Measurements from ENCODE around the gene CENPX. TPM values are rescaled to one million over a fixed set of nuclear protein-coding genes. Genes with fewer than 3 reads are reported as not detected.

CENPX gene
- polyA plus RNA-seq, 2 donors = 86.8 to 117 TPM

DNA sequence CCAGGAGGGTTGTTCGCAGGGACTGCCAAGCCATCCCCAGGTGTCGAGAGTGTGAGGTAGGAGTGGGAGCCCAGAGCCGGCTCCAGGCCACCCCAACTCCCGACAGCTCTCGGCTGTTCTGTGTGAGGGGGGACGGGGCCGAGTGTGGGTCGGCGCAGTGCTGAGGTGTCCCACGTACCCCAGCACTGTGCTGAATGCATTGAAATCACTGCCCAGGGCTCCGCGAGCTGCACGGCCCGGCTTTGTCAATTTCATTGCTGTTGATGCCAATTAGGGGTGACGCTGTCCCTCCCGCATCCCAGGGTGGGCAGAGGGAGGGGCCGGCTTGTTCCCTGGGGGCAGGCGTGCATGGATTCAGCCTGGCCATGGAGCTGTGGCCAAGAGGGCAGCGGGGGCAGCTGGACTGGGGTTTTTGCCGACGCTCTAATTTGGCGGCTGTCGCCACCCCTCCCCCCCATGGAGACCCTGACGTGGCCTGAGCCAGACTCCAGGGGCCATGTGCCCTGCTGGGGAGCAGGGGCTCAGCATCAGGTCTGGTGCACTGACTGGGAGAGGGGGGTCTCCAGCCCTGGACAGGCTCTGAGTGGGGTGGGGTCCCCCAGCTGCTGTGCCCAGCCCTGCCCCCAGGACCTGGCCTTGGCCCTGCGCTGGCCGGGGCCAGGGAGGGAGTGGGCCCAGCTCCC is 14.3 kb downstream of the CENPX start:
- WGBS, 2 donors = 85 to 88% methylated on average over 26 of the region's 26 CpGs
- Histone ChIP-seq H3K27ac (ENCODE audit: low read depth in 2 of 2, low read length in 1 of 2) (no peak overlapping the region), H3K4me3 (ENCODE audit: low read depth in 1 of 2, low read length in 2 of 2) (no peak overlapping the region), H3K4me1 (ENCODE audit: control insufficient read depth in 2 of 2, insufficient read depth in 2 of 2, low read length in 1 of 2) (peaks cover 0 to 20% of the 10 kb centered on the region in 2 donors), H3K9me3 (ENCODE audit: control insufficient read depth in 2 of 2, insufficient read depth in 1 of 2, low read depth in 1 of 2, low read length in 1 of 2) (no peaks in the 10 kb centered on the region), H3K36me3 (ENCODE audit: control insufficient read depth in 2 of 2, insufficient read depth in 2 of 2, low read length in 1 of 2) (peaks cover 0 to 7% of the 10 kb centered on the region in 2 donors), H3K27me3 (ENCODE audit: control insufficient read depth in 1 of 2, insufficient read depth in 2 of 2, low read length in 2 of 2) (no peaks in the 10 kb centered on the region)

DNA sequence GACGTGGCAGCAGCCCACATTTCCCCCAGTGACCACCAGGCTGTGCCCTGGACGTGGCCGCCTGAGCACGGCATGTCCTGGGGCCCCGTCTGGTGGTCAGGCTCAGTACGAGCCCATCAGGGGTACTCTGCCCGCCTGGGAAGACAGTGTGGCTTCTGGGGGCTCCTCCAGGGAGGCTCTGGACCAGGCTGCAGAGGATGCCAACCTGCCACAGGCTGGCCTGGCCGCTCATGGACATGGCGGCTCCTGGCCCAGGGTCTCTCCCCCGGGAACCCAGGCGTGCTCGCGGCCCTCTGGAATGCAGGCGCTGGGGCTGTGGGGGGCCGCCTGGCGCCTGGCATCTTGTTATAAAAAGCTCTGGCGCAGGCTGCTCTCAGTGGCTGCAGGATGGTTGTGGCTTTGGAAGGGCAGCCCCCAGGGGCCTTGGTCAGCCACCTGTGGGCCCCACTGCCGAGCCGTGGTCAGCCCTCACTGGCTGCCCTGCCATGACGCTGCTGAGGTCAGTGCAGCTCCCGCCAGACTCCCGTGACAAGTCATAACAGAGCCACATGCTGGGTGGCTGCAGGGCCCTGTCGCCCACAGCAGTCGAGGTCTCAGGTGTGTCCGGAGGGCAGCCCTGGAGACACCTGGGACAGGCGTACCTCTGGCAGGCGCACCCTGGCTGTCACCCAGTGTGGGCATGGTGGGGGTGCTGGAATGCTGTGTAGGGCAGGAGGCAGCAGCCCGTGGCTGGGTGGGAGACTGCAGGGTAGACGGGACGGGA is 15.0 kb downstream of the CENPX start:
- no peak overlapping the region for H3K27ac ChIP-seq (ENCODE audit: low read depth in 2 of 2, low read length in 1 of 2)
- no peak overlapping the region for H3K4me3 ChIP-seq (ENCODE audit: low read depth in 1 of 2, low read length in 2 of 2)
- H3K4me1 ChIP-seq (ENCODE audit: control insufficient read depth in 2 of 2, insufficient read depth in 2 of 2, low read length in 1 of 2) = peaks cover 0 to 19% of the 10 kb centered on the region in 2 donors
- WGBS, 2 donors = 83 to 84% methylated on average over 30 of the region's 30 CpGs
- peaks cover 0 to 7% of the 10 kb centered on the region in 2 donors for H3K36me3 ChIP-seq (ENCODE audit: control insufficient read depth in 2 of 2, insufficient read depth in 2 of 2, low read length in 1 of 2)
- no peaks in the 10 kb centered on the region for H3K27me3 ChIP-seq (ENCODE audit: control insufficient read depth in 1 of 2, insufficient read depth in 2 of 2, low read length in 2 of 2)
- H3K9me3 ChIP-seq (ENCODE audit: control insufficient read depth in 2 of 2, insufficient read depth in 1 of 2, low read depth in 1 of 2, low read length in 1 of 2) = no peaks in the 10 kb centered on the region

DNA sequence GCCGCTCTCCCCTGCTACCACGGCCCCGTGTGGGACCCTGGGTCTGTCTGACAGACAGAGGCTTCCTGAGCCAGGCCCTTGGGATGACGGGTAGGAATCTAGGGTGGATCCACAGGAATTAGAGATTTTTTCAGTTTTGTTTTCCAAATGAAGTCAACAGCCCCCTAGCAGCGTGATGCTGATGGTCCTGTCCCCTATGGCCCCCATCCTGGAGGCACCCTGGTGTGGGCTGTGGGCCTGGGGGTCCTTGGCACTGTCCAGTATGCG is 15.5 kb downstream of the CENPX start:
- no peak overlapping the region for H3K4me3 ChIP-seq (ENCODE audit: low read depth in 1 of 2, low read length in 2 of 2)
- no peak overlapping the region for H3K27ac ChIP-seq (ENCODE audit: low read depth in 2 of 2, low read length in 1 of 2)
- H3K27me3 ChIP-seq (ENCODE audit: control insufficient read depth in 1 of 2, insufficient read depth in 2 of 2, low read length in 2 of 2) = no peaks in the 10 kb centered on the region
- H3K36me3 ChIP-seq (ENCODE audit: control insufficient read depth in 2 of 2, insufficient read depth in 2 of 2, low read length in 1 of 2) = peaks cover 0 to 7% of the 10 kb centered on the region in 2 donors
- 75 to 81% methylated on average over 6 of the region's 6 CpGs for WGBS, 2 donors
- H3K9me3 ChIP-seq (ENCODE audit: control insufficient read depth in 2 of 2, insufficient read depth in 1 of 2, low read depth in 1 of 2, low read length in 1 of 2) = no peaks in the 10 kb centered on the region
- peaks cover 0 to 19% of the 10 kb centered on the region in 2 donors for H3K4me1 ChIP-seq (ENCODE audit: control insufficient read depth in 2 of 2, insufficient read depth in 2 of 2, low read length in 1 of 2)

DNA sequence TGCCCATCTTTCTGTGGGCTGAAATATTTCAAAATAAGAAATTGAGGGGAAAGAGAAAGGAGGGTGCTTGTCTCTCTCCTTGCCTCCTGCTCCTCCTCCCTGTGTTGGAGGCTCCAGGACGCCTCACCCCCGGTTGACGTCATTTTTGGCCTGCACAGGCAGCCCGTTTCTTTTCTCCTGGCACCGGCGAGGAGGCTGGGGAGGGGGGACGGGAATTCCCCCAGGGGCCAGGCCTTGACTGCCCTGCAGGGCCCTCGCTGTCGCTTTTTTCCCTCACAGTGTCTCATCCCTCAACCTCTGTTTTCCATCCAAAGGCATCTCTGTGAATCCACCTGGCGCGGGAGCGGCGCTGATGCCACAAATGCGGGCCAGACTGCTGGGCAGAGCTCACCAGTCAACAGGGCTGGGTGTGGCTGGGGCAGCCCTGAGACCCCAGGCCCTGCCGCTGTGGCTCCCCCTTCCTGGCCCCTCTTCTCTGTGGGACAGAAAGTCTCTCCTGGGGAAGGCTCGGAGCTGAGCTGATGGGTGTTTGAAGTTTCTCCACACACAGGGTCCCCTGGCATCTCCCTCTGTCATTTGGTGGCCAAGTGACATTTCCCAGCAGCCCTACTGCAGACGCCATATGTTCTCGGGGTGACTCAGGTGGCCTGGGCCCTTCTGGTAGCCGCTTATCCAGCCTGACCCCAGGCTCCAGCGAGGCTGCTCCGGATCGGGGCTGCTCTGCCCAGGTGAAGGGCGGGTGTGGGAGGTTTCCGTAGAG is 16.0 kb downstream of the CENPX start:
- Histone ChIP-seq H3K4me3 (ENCODE audit: low read depth in 1 of 2, low read length in 2 of 2) (no peak overlapping the region), H3K27me3 (ENCODE audit: control insufficient read depth in 1 of 2, insufficient read depth in 2 of 2, low read length in 2 of 2) (no peaks in the 10 kb centered on the region), H3K4me1 (ENCODE audit: control insufficient read depth in 2 of 2, insufficient read depth in 2 of 2, low read length in 1 of 2) (peaks cover 0 to 19% of the 10 kb centered on the region in 2 donors), H3K36me3 (ENCODE audit: control insufficient read depth in 2 of 2, insufficient read depth in 2 of 2, low read length in 1 of 2) (peaks cover 0 to 2% of the 10 kb centered on the region in 2 donors), H3K9me3 (ENCODE audit: control insufficient read depth in 2 of 2, insufficient read depth in 1 of 2, low read depth in 1 of 2, low read length in 1 of 2) (no peaks in the 10 kb centered on the region), H3K27ac (ENCODE audit: low read depth in 2 of 2, low read length in 1 of 2) (no peak overlapping the region)
- WGBS, 2 donors = 51 to 62% methylated on average over 24 of the region's 24 CpGs

DNA sequence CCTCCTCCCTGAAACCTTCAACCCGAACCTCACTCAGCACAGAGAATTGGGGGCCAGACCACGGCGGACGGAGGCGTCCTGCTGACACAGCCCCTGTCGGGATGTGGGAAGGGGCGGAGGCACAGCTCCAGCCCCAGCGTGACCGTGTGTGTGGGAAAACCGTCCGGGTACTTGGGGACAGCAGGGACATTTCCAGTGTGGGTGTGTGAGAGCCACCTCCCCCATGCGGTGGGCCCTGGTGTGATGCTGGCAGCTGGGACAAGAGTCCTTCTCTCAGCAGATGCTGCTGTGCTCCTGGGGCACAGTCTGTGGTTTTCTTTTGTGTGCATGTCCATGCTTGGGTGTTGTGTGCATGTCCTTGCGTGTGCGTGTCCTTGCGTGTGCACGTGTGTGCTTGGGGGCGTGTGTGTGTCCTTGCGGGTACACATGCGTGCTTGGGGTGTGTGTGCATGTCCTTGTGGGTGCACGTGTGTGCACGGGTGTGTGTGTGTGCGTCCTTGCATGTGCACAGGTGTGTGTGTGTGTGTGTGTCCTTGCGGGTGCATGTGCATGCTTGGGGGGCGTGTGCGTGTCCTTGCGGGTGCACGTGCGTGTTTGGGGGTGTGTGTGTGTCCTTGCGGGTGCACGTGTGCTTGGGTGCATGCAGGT is 16.9 kb downstream of the CENPX start:
- Histone ChIP-seq H3K4me3 (ENCODE audit: low read depth in 1 of 2, low read length in 2 of 2) (peak overlapping the region in 1 of 2 donors; percentile 18), H3K27ac (ENCODE audit: low read depth in 2 of 2, low read length in 1 of 2) (no peak overlapping the region), H3K9me3 (ENCODE audit: control insufficient read depth in 2 of 2, insufficient read depth in 1 of 2, low read depth in 1 of 2, low read length in 1 of 2) (no peaks in the 10 kb centered on the region), H3K4me1 (ENCODE audit: control insufficient read depth in 2 of 2, insufficient read depth in 2 of 2, low read length in 1 of 2) (peaks cover 0 to 21% of the 10 kb centered on the region in 2 donors), H3K36me3 (ENCODE audit: control insufficient read depth in 2 of 2, insufficient read depth in 2 of 2, low read length in 1 of 2) (peaks cover 0 to 2% of the 10 kb centered on the region in 2 donors), H3K27me3 (ENCODE audit: control insufficient read depth in 1 of 2, insufficient read depth in 2 of 2, low read length in 2 of 2) (no peaks in the 10 kb centered on the region)
- WGBS, 2 donors = 67 to 72% methylated on average over 28 to 30 of the region's 30 CpGs

DNA sequence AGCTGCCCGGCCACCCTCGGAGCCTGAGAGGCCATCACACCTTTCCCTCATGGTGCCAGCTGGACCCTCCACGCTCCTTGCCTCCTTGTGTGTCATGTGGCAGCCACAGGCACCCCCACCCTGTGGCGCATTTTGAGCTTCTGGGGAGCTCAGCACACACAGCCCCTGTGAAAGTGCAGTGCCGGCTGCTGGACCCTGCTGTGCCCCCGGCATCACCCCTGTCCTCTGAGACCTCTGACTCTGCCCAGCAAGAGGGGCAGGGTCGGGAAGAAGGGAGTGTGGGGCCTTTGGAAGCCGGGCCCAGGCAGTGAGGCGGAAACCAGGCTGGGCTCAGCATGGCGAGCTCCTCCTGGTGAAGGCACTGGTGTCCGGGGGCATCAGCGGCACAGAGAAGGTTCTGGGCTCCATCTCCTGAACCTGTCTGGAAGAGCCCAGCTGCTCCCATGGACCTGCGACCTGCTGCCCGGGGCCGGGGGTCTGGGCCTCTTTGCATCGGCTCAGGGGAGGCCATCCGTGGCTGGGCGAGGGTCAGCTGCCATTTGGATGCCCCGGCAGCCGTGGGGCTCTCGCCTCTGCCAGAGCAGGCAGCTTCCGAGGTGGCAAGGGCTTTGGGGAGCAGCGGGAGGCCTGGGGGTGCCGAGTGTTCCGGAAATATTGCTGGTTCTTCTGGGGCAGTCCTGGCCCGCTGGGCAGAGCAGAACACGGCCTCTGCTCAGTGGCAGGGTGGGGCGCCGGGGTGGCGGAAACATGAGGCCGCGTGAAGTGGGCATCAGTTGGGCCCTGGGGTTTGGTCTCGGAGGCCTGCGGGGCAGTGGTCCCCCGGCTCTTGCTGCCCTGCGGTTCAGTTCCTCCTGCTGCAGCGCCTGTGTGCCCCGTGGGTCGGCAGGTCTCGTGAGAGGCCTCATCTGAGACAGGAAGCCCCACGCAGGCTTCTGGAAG is 17.9 kb downstream of the CENPX start:
- WGBS, 2 donors = 88 to 92% methylated on average over 41 of the region's 41 CpGs
- Histone ChIP-seq H3K27me3 (ENCODE audit: control insufficient read depth in 1 of 2, insufficient read depth in 2 of 2, low read length in 2 of 2) (no peaks in the 10 kb centered on the region), H3K9me3 (ENCODE audit: control insufficient read depth in 2 of 2, insufficient read depth in 1 of 2, low read depth in 1 of 2, low read length in 1 of 2) (no peaks in the 10 kb centered on the region), H3K4me1 (ENCODE audit: control insufficient read depth in 2 of 2, insufficient read depth in 2 of 2, low read length in 1 of 2) (peaks cover 0 to 27% of the 10 kb centered on the region in 2 donors), H3K36me3 (ENCODE audit: control insufficient read depth in 2 of 2, insufficient read depth in 2 of 2, low read length in 1 of 2) (peaks cover 0 to 2% of the 10 kb centered on the region in 2 donors), H3K4me3 (ENCODE audit: low read depth in 1 of 2, low read length in 2 of 2) (no peak overlapping the region), H3K27ac (ENCODE audit: low read depth in 2 of 2, low read length in 1 of 2) (no peak overlapping the region)

DNA sequence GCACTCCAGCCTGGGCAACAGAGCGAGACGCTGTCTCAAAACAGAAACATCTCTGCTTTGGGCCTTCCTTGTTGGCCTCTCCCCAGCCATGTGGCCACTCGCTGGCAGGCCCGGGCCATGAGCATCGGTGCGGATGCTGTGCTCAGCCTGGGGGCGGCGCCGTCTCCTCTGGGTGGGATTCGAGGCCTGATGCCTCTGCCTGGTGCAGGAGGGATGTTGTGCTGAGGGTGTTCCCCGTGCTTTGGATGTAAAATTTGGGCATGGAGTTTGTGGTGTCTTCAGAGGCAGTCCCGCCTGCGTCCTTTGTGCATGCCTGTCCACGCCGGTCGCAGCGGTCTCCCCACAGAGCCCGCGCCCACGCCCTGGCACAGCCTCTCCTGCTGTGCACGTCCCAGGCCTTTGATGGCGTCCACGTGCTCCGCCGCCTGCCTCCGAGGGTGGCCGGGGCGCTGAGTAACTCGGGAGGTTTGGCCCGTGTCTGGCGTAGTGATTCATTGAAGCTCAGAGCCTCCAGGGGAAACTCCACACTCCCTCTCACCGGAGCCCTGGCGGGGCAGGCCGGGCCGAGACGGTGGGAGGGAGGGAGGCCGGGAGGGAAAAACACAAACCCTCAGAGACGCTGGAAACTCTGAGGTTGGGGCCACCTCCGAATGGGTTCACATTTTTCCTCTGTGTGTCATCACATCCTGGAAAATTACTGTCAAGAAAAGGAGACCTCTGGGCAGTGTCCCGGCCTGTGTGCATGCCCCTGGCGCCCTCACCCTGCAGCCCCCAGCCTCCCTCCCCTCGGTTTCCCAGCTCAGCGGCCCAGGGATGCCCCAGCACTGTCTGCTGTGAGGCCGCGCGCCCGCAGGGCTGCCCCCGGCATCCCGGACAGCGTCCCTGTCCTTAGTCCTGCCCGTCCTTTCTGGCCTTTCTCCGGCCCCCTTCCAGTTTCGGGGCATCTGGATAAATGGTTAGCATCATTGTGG is 19.0 kb downstream of the CENPX start:
- Histone ChIP-seq H3K27ac (ENCODE audit: low read depth in 2 of 2, low read length in 1 of 2) (peak overlapping the region; percentile 6 to 19), H3K4me3 (ENCODE audit: low read depth in 1 of 2, low read length in 2 of 2) (no peak overlapping the region), H3K27me3 (ENCODE audit: control insufficient read depth in 1 of 2, insufficient read depth in 2 of 2, low read length in 2 of 2) (no peaks in the 10 kb centered on the region), H3K9me3 (ENCODE audit: control insufficient read depth in 2 of 2, insufficient read depth in 1 of 2, low read depth in 1 of 2, low read length in 1 of 2) (no peaks in the 10 kb centered on the region), H3K36me3 (ENCODE audit: control insufficient read depth in 2 of 2, insufficient read depth in 2 of 2, low read length in 1 of 2) (peaks cover 0 to under 1% of the 10 kb centered on the region in 2 donors), H3K4me1 (ENCODE audit: control insufficient read depth in 2 of 2, insufficient read depth in 2 of 2, low read length in 1 of 2) (peaks cover 0 to 27% of the 10 kb centered on the region in 2 donors)
- 34 to 55% methylated on average over 53 of the region's 53 CpGs for WGBS, 2 donors

DNA sequence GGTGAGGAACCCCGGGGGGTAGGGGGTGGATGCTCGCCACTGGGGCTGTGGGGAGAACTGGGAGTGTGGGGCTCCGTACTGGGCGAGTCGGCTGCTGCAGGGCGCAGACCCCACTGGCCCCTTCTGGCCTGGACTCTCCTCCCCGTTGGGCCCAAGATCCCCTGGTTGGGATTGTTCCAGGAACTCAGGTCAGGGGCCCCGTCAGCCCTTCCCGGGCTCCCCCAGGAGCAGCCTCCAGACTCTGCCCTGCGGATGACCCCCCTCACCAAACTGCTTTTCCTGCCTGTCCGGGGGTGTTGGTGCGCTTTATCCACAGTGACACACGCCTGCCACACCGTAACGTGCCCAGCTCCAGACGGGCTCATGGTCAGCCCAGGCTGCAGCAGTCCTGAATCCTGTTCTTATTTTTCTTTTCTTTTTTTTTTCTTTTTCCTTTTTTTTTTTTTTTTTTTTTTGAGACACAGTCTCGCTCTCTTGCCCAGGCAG is 21.1 kb downstream of the CENPX start:
- peaks cover 0 to 27% of the 10 kb centered on the region in 2 donors for H3K4me1 ChIP-seq (ENCODE audit: control insufficient read depth in 2 of 2, insufficient read depth in 2 of 2, low read length in 1 of 2)
- H3K27me3 ChIP-seq (ENCODE audit: control insufficient read depth in 1 of 2, insufficient read depth in 2 of 2, low read length in 2 of 2) = no peaks in the 10 kb centered on the region
- peaks cover 0 to 4% of the 10 kb centered on the region in 2 donors for H3K36me3 ChIP-seq (ENCODE audit: control insufficient read depth in 2 of 2, insufficient read depth in 2 of 2, low read length in 1 of 2)
- no peaks in the 10 kb centered on the region for H3K9me3 ChIP-seq (ENCODE audit: control insufficient read depth in 2 of 2, insufficient read depth in 1 of 2, low read depth in 1 of 2, low read length in 1 of 2)
- 81 to 86% methylated on average over 17 of the region's 17 CpGs for WGBS, 2 donors
- no peak overlapping the region for H3K4me3 ChIP-seq (ENCODE audit: low read depth in 1 of 2, low read length in 2 of 2)
- H3K27ac ChIP-seq (ENCODE audit: low read depth in 2 of 2, low read length in 1 of 2) = no peak overlapping the region
